Measurements from ENCODE around the gene IGFL3.
"Not testable (repeated sequence)": the region's sequence is repeated elsewhere in the genome, so short reads cannot be mapped to it uniquely, and the experiment has no call there.

IGFL3 gene

DNA sequence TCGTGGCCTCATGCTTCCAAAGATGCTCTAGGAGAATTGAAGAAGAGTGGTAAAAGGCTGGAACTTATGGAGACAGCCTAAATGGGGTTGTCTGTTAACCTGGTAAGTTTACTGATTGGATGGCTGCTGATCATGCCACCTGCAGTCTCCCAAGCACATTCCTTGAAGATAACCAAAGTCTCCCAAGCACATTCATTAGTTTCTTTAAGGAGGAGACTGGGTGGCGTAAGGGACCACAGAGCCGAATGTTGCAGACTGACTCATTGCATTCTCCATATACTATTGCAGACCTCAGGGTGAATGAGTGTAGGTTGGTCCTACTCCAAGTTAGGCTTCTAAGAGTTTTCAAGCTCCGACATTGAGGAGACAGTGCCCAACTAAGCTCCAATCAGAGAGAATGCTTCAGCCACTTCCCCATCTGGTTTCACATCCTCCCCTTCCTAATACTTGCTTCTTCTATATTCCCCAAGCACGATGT is at the start of gene IGFL3:
IGFL3 (minus strand) TSS at position 51 of the 478 bp plus-strand sequence; CDS start at position 12, 39 bp downstream.
- peak; percentile 73 for DNase-seq

DNA sequence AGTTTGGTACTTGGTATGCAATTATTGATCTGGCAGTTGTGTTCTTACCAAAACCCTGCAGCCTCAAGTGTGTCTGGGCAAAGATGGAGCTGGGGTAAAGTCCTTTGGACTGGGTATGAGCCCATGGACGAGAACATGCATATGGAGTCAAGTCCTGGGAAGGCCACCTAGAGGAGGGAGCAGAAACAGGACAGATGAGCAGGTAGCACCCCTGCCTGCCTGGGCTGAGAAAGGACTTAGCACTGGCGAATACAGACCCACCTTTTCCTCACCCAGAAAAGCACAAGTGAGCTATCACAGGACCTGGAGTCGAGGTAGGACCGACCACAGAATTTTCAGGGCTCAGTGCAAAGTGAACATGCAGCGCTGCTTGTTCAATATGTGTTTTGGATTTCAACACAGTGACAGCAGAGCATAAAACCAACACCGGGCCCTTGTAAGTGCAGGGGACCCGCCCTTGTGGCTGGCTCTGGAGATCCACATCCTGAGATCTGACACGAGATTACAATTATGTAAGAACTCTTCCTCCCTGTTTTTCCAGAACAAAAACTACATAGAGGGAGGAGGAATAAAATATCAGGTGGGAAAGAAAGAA is 49.5 kb upstream of the IGFL3 start:
- DNase-seq, result no peak

DNA sequence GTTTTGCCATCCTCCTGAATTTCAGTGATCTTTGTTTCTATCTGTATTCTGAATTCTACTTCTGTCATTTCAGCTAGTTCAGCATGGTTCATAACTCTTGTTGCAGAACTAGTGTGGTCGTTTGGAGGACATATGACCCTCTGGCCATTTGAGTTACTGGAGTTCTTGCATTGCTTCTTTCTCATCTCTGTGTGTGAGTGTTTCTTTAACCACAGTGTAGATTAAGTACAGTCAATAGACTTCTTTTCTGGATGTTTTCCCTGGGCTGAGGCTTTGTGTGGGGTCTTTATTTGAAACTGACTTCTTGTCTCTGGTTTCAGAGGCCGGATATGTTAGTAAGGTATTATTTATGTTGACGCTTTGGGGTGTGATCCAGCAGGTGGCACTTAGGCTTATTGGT is 38.2 kb upstream of the IGFL3 start:
- DNase-seq, result no peak

DNA sequence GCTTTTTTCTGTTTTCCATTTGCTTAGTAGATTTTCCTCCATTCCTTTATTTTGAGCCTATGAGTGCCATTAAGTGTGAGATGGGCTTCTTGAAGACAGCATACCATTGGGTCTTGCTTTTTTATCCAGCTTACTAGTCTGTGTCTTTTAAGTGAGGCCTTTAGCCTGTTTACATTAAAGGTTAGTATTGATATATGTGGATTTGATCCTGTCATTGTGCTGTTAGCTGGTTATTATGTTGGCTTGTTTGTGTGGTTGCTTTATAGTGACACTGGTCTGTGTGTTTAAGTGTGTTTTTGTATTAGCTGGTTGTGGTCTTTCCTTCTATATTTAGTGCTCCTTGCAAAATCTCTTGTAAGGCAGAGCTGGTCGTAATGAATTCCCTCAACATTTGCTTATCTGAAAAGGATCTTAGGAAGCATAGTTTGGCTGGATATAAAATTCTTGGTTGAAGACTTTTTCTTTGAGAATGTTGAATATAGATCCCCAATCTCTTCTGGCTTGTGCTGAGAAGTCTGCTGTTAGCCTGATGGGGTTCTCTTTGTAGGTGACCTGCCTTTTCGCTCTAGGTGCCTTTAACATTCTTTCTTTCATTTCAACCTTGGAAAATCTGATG is 37.3 kb upstream of the IGFL3 start:
- not testable (repeated sequence) for DNase-seq

DNA sequence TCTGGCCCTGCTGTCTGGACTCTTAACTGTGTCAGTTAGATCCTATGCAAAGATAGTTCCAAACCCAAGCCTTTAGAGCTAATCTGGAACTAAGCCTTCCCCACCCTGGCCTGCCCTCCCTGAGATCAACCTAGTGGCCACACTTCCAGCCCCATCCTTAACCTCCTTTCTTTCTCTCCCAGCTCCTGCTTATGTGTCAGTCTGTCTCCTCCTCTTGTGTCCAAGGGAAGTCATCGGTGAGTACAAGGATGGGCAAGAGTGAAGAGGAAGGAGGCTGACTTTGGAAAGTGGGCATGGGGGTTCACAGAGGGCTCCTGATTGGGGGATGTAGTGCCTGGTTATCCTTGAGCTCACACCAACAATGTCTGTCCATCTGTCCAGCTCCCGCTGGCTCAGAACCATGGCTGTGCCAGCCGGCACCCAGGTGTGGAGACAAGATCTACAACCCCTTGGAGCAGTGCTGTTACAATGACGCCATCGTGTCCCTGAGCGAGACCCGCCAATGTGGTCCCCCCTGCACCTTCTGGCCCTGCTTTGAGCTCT is 35.8 kb upstream of the IGFL3 start:
- DNase-seq, result no peak

DNA sequence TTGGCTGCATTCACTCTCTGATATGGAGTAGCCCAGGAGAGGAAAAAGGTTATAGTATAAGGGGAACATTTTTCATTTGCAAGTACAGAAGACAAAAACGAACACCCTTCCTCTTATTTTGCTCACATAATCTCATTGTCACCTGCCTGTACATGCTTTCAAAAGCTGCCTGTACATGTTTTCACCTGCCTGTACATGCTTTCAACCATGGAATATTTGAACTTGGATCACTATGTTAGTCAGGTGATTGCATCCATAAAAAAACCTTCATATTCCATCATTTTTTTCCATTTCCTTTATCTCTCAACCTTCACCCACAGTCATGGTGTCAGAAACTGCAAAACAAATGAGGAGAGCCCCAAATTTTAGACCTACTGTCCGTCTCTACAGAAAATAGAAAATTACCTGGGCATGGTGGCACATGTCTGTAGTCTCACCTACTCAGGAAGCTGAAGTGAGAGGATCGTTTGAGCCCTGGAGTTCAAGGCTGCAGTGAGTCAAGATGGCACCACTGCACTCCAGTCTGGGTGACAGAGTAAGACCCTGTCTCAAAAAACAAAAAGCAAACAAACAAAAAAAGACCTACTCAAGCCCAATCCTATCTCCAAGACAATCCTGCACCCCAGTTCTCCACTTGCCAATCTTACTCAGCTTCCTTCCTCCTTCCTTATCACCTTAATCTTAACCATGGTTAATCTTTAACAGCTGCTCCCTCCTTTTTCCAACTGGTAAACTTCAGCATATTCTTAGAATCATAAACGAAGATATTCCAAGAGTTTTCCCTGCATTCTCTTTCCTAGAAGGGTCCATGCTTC is 35.1 kb upstream of the IGFL3 start:
- no peak for DNase-seq

DNA sequence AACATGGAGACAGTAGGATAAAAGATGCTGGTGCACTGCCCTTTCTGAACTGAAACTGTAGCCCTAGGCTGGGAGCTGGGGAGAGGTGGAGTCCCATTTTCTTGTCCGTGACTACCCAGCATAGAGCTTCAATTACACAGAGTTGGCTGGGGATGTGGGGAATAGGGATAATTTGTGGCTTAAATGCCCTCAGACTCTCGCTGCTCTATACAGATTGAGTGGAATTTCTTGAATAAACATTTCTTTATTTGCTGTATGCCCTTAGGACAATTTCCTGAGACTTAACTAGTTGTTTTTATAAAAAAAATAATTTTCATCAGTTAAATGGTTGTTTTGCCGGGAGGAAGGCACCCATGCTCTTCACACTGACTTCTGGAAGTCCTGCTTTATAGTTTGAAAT is 30.7 kb upstream of the IGFL3 start:
- DNase-seq, result no peak

DNA sequence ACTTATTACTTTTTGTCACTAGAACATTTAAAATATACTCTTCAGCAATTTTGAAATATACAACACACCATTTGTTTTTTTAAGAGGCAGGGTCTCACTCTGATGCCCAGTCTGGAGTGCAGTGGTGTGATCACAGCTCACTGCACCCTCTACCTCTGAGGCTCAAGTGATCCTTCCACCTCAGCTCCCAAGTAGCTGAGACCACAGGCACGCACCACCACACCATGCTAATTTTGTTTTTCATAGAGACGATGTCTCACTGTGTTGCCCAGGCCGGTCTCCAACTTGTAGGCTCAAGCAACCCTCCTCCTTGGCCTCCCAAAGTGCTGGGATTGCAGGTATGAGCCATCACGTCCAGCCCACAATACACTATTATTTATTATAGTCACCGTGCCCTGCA is 26.1 kb upstream of the IGFL3 start:
- DNase-seq, result no peak

DNA sequence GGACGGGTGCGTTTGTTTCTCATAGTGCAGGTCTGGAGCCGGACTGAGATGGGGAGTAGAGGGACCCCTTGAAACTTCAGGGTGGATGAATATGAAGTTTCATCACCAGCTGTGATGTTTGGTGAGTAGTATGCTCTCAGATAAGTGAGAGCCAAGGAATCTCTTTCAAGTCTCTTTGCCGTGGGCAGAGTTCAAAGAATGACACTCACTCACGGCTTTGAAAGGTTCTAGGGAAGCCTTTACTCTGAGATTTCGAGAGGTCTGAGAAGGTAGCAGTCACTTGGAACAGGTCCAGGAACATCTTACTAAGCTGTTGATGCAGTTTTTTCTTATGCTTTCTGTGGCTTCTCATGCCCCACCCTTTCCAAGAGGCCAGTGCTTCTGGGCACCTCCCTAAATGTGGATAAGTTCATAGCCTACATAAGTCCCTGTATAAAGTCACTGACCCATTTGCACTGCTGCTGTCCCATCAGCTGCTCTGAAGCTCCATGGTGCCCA is 23.4 kb upstream of the IGFL3 start, which contains the start of gene IGFL2:
IGFL2 (plus strand) TSS at position 448 of the 498 bp plus-strand sequence; CDS start at position 489, 41 bp downstream.
- DNase-seq, result peak; percentile 5

DNA sequence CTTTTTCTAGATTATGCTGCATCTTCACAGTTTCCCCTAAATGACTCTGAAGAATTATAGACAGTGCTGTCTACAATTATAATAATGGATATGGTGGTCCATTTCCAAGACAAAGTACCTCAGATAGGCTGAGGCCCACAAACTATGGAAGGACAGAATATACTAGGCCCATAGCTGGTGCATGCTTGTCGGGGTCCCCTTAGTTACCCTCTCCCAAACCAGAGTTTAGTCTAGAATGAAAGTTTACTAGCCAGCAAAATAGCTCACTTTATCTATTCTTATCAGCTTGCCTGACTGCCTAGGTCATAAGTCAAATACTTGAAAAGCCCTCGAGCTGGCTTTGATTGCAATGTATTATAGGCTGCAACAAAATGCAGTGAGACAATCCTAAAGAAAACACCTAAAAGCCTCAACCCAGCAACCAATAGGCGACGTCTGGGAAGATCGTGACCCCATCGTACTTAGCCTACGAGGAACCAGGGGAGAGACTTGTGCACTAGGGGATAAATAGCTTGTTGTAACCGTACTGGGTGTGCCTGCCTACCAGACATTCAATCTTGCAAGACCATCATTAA is 22.8 kb upstream of the IGFL3 start:
- no peak for DNase-seq

DNA sequence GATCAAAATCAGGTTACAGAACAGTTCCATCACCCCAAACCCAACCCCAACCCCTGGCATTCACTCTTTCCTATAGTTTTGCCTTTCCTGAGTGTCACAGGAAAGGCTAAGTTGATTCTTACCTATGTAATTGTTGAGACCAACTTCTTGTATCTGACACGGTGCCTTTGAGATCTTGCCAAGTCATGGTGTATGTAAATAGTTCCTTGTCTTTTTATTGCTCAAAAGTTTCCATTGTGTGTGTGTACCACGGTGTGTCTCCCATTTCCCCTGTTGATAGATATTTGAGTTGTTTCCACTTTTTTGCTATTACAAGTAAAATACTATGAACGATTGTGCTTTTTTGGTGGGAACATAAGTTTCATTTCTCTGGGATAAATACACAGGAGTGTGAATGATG is 20.3 kb upstream of the IGFL3 start:
- DNase-seq, result no peak

DNA sequence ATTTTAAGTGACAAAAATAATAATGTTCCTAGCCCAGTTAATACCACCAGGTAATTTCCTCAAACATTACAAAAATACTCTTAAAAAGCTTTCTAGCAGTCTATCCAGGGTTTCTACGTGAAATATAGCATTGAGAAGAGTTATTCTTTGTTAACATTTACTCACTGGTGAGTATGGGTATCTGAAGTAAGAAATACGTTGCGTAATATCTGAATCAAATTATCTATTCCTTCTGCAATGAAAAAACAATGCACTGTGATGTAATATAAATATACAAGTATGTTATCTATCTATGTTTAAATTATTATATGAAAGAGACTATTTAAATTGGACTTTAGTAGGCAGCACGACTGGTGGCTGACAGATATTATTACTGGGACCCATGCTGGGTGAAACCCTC is 17.8 kb upstream of the IGFL3 start:
- DNase-seq, result no peak

DNA sequence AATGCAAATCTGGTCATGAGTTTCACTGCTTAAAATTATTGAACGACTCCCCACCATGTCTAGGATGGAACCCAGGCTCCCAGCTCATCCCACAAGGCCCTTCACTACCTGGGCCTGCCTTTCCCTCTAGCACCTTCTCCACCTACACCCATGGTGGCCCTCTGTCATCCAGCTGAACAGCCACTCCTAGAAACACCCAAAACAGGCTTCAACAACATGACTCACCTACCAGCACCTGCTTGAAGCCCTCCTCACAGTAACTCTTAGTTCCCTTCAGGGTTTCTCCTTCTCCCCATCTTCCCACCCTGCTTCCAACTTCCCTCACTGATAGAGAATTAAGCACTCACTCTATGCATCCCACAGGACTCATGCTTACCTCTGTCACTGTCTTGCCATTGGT is 16.9 kb upstream of the IGFL3 start:
- no peak for DNase-seq

DNA sequence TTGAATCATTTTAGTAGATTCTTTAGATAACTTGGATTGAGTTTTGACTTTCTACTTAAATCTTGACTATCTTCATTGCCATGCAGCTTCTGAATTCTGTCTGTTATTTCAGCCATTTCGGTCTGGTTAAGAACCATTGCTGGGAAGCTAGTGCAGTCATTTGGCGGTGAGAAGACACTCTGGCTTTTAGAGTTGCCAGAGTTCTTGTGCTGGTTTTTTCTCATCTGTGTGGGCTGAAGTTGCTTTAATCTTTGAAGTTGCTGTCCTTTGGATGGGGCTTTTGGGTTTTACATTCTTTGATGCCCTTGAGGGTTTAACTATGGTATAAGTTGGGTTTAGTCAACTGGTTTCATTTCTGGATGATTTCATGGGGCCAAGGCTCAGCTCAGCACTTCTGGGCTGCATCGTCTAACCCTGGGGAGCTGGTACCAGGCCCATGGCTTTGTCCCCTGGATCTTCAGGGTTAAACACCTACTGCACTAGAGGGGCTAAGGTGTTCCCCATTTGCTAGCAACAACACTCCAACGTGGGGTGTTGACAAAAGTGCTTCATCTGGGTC is 13.5 kb upstream of the IGFL3 start:
- no peak for DNase-seq

DNA sequence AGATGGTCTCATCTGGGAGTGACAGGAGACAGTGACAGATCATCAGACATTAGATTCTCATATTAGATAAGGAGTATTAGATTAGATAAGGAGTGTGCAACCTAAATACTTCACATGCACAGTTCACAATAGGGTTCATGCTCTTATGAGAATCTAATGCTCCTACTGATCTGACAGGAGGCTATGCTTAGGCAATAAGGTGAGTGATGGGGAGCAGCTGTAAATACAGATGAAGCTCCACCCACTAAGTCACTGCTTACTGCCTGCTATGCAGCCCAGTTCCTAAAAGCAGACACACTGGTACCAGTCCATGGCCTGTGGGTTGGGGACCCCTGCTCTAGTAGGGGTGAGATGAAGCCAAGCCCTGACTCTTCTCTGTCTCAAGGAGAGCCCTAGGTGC is 10.0 kb upstream of the IGFL3 start:
- DNase-seq, result peak; percentile 44

DNA sequence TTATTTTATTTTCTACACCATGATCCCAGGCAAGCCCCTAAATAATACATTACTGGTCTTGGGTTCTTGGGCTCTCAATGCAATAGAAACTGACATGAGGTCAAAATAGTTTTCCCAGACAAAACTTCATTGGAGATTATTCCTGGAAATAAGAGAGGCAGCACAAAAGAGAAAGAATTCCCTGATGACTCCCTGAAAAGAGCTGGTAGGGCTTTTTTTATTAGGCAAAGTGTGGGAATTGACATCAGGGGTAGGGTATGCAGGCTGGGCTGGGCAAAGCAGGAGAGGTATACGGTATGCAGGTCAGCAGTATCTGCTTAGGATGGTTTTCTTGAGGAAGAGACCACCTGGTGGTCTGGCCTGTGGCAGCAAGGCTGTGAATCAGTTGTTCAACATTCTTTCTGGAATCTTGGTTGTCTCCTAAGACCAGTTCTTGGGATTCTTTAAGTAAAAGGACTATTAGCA is 9.3 kb upstream of the IGFL3 start:
- peak; percentile 74 for DNase-seq

DNA sequence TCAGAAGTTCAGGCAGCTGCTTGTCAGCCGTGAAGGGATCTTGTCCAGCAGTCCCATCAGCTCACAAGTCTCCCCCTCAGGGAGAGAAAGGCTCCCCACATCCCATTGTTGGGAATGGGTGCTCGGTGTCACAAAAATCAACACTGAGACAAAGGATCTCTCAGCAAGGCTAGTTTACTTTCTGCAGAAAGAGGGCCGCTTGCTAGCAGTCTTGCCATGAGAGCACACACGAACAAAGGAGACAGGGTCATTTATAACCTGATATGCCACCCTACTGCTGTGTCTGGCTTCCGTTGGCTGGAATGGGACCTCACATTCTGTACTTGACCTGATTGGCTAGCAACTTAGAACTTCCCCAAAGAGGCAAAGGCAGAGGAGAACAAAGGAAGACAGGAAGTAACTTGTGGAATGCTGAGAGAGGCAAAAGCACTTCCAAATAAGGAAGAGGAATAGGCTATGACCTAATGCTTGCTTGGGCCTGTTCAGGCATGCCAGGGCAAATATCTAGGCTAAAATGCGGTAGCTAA is 8.7 kb upstream of the IGFL3 start:
- DNase-seq, result peak; percentile 99

DNA sequence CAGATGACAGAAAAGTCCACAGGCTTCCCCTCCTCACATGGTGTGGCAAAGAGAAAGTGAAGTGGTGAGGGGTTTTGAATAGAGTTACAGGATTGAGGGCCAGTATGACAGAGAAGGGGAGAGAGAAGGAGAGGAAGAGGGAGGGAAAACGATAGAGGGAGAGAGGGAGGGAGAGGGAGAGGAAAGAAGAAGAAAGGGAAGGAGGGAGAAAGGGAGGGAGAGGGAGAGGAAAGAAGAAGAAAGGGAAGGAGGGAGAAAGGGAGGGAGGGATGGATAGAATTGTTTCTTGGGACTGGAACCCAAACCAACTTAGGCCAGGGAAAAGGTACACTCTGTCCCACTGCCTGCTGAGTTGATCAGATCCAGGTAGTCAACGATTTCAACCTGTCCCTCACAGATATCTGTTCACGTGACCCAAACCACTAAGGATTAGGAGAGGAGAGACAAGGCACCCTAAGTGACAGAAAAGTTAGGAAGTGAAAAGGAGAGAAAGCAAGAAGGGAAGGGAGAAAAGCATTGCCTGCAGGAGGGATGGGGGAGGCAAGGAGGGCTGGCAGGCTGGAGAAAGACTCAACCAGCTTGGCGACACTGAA is 8.1 kb upstream of the IGFL3 start:
- DNase-seq, result no peak

DNA sequence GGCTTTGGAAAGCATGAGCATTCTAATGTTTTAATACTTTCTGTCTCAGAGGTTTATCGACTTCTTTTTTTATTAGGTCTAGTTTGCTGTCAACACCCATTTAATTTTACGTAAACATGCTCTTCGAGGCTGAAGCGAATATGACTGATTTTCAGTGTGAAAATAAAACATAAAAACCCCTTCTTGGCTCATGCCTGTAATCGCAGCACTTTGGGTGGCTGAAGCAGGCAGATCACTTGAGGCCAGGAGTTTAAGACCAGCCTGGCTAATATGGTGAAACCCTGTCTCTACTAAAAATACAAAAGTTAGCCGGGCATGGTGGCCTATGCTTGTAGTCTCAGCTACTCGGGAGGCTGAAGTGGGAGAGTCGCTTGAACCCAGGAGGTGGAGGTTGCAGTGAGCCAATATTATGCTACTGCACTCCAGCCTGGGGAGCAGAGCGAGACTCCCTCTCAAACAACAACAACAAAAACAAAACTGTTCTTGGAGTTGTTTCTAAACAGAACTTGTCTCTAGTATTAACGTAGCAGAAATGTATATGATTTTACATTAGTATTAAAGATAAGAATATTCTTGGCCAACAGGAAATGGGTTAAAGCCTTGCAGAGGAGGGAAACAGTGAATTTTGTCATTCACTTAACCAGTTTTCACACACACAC is 7.1 kb upstream of the IGFL3 start:
- no peak for DNase-seq

DNA sequence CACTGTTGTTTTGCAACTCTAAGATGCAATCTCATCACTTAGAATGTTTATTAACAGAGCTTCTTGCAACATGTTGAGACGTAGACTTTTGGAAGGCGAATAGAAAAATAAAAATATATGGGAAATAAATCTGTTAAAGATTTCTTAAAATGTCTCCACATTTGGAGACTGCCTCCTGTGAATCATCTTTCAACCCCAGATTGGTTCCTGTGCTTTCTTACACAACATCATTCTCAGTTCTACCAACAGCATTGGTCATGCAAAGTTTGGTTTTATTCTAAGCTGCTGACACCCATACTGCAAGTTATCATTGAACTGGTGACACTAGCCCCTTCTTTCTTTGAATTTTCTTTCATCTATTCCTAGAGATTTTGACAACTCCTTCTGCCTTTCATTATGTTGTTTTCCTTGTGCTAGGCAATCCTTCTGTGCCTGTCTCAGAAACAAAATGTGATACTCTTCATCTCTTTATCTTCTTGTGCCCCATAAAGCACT is 1.6 kb upstream of the IGFL3 start:
- no peak for DNase-seq

DNA sequence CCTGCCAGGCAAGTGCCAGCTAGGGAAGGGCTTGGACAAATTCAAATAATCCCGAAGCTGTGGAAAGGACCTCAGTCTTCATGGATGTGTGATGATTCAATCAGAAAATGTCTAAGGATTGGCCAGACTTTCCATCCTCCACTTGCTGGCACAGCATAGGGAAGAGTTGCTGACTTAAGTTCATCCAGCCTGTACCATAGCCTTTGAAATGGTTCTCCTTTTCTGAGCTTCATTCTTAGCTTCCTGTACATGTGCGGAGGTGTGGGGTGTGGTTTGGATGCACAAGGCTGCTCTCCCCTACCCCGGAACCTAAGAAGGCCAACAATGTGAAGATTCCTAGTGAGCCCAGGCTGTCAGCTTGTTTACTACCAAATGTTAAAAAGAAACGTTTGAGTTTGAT is 959 bp upstream of the IGFL3 start:
- DNase-seq, result no peak
